GM12878 (cell line): Measurements from ENCODE around the gene CYS1. TPM values are rescaled to one million over a fixed set of nuclear protein-coding genes. Genes with fewer than 3 reads are reported as not detected.

Experiments used
- ATAC-seq: fragments of 200-7000 bp; cut with Tn5 transposase; 3 replicates; pipeline ENCODE4 v1.9.1; 2020; ENCODE audit warnings: mild to moderate bottlenecking, moderate library complexity
- BruUV-seq: library from RNA; stranded (reverse); fragments of 400-500 nt; replicated peaks from 2 replicates; lab custom pipeline; 2021; lab: Mats Ljungman, UMichigan
- CTCF ChIA-PET: fragments of 300-600 bp; sonication (Branson Sonifier 250); formaldehyde crosslinking; extraction: SDS; loops from one replicate; lab custom pipeline; 2021; ENCODE audit warnings: inconsistent platforms; lab: Yijun Ruan, JAX
- POLR2A ChIA-PET: fragments of 350-600 bp; formaldehyde crosslinking; extraction: SDS; loops from one replicate; lab custom pipeline; 2021; ENCODE audit warnings: inconsistent platforms; lab: Charles Lee
- RAD21 ChIA-PET: fragments of 300-600 bp; sonication (Branson Sonifier 250); formaldehyde crosslinking; loops from one replicate; lab custom pipeline; 2023; ENCODE audit warnings: antibody characterized with exemption; ENCODE audit not compliant: unreplicated experiment; lab: Charles Lee
- SMC1A ChIA-PET: fragments of 300-600 bp; sonication (Branson Sonifier 250); formaldehyde crosslinking; loops from one replicate; lab custom pipeline; 2023; ENCODE audit not compliant: unreplicated experiment, uncharacterized antibody; lab: Charles Lee
- DNase-seq: peaks from one replicate; pipeline ENCODE4 v3.0.0-alpha.2; 2011; ENCODE audit warnings: low read depth, low spot score
- FAIRE-seq: peaks from 3 replicates; lab custom pipeline; 2011; peaks lifted over from hg19 to GRCh38; lab: Jason Lieb, UNC
- H2AFZ ChIP-seq: 2 replicates; pipeline ENCODE4 v1.6.0; 2011; ENCODE audit warnings: low read depth, low read length, control low read depth; ENCODE audit not compliant: control insufficient read depth
- H3K27ac ChIP-seq: 2 replicates; pipeline ENCODE4 v1.5.1; 2011; ENCODE audit warnings: control low read depth; ENCODE audit not compliant: control insufficient read depth, insufficient read depth
- H3K27me3 ChIP-seq, 2 experiments: replicated peaks in 1 of 2; 2 replicates each; pipeline versions ENCODE4 v1.6.0 to v1.6.1; 2011; ENCODE audit warnings: low read length in 1 of 2; ENCODE audit not compliant: control insufficient read depth in 2 of 2, insufficient read depth in 2 of 2
- H3K36me3 ChIP-seq, 2 experiments: 2 replicates each; pipeline ENCODE4 v1.5.1; 2011; ENCODE audit warnings: low read length in 1 of 2; ENCODE audit not compliant: control insufficient read depth in 2 of 2, insufficient read depth in 2 of 2
- H3K4me1 ChIP-seq: 2 replicates; pipeline ENCODE4 v1.6.1; 2011; ENCODE audit warnings: mild to moderate bottlenecking, low read length, moderate library complexity, mixed read lengths; ENCODE audit not compliant: control insufficient read depth, insufficient read depth
- H3K4me2 ChIP-seq: 2 replicates; pipeline ENCODE4 v1.6.0; 2011; ENCODE audit warnings: control low read depth; ENCODE audit not compliant: control insufficient read depth, insufficient read depth
- H3K4me3 ChIP-seq: fragments of 200-600 bp; sonication (generic); 2 replicates; pipeline ENCODE4 v1.5.1; 2016
- H3K79me2 ChIP-seq: 2 replicates; pipeline ENCODE4 v1.6.0; 2011; ENCODE audit warnings: low read length; ENCODE audit not compliant: control insufficient read depth, insufficient read depth
- H3K9ac ChIP-seq: 2 replicates; pipeline ENCODE4 v1.8.0; 2011; ENCODE audit warnings: low read length, control low read depth, mixed read lengths; ENCODE audit not compliant: control insufficient read depth, insufficient read depth
- H3K9me3 ChIP-seq: replicated peaks from 3 replicates; pipeline ENCODE4 v1.5.1; 2011; ENCODE audit warnings: mild to moderate bottlenecking, low read length; ENCODE audit not compliant: control insufficient read depth, insufficient read depth
- H4K20me1 ChIP-seq: 2 replicates; pipeline ENCODE4 v1.6.0; 2011; ENCODE audit not compliant: control insufficient read depth, insufficient read depth
- BACH1 ChIP-seq: fragments of 450-650 bp; IDR thresholded peaks from 2 replicates; pipeline ENCODE4 v1.6.1; 2017; ENCODE audit warnings: mild to moderate bottlenecking, borderline replicate concordance
- CBX3 ChIP-seq: fragments of 200-600 bp; sonication (generic); IDR thresholded peaks from 2 replicates; pipeline ENCODE4 v1.6.1; 2016; ENCODE audit warnings: low read depth, borderline replicate concordance
- CREM ChIP-seq: IDR thresholded peaks from 2 replicates; pipeline ENCODE4 v1.6.1; 2014; ENCODE audit warnings: antibody characterized with exemption, low read depth
- DPF2 ChIP-seq: fragments of 450-650 bp; IDR thresholded peaks from 2 replicates; pipeline ENCODE4 v1.6.1; 2017; ENCODE audit warnings: mild to moderate bottlenecking
- E4F1 ChIP-seq: fragments of 450-650 bp; IDR thresholded peaks from 2 replicates; pipeline ENCODE4 v1.6.1; 2018; ENCODE audit warnings: borderline replicate concordance, mild to moderate bottlenecking; ENCODE audit not compliant: partially characterized antibody
- EZH2 ChIP-seq: IDR thresholded peaks from 2 replicates; pipeline ENCODE4 v1.6.1; 2012; ENCODE audit warnings: low read depth, mild to moderate bottlenecking, control low read depth, inconsistent platforms, low read length, borderline replicate concordance; ENCODE audit not compliant: control insufficient read depth
- IRF3 ChIP-seq: fragments of 450-650 bp; IDR thresholded peaks from 2 replicates; pipeline ENCODE4 v1.6.1; 2014; ENCODE audit warnings: mild to moderate bottlenecking
- IRF4 ChIP-seq: IDR thresholded peaks from 2 replicates; pipeline ENCODE4 v1.6.1; 2011; ENCODE audit warnings: low read depth, low read length
- LARP7 ChIP-seq: fragments of 450-650 bp; IDR thresholded peaks from 2 replicates; pipeline ENCODE4 v1.6.1; 2017; ENCODE audit warnings: mild to moderate bottlenecking
- MTA2 ChIP-seq: fragments of 450-650 bp; IDR thresholded peaks from 2 replicates; pipeline ENCODE4 v1.6.1; 2016; ENCODE audit warnings: low read depth, mild to moderate bottlenecking, moderate library complexity
- NBN ChIP-seq: fragments of 450-650 bp; IDR thresholded peaks from 2 replicates; pipeline ENCODE4 v1.6.1; 2016
- PKNOX1 ChIP-seq: fragments of 450-650 bp; IDR thresholded peaks from 2 replicates; pipeline ENCODE4 v1.6.1; 2016; ENCODE audit warnings: mild to moderate bottlenecking
- POU2F2 ChIP-seq: IDR thresholded peaks from 3 replicates; pipeline ENCODE4 v1.6.1; 2011; ENCODE audit warnings: low read depth, mild to moderate bottlenecking, low read length, borderline replicate concordance
- REST ChIP-seq: IDR thresholded peaks from 2 replicates; pipeline ENCODE4 v1.6.1; 2012; ENCODE audit warnings: mild to moderate bottlenecking, low read depth, low read length
- RFX5 ChIP-seq: IDR thresholded peaks from 2 replicates; pipeline ENCODE4 v1.6.1; 2011; ENCODE audit warnings: low read depth, low read length, improper control_type of control experiment
- ZBED1 ChIP-seq: IDR thresholded peaks from 2 replicates; pipeline ENCODE4 v1.6.1; 2016; ENCODE audit warnings: borderline replicate concordance
- ZNF622 ChIP-seq: fragments of 450-650 bp; IDR thresholded peaks from 2 replicates; pipeline ENCODE4 v1.6.1; 2017; ENCODE audit warnings: mild to moderate bottlenecking, inconsistent platforms
- WGBS: methylation state at CpG from one replicate; pipeline ENCODE4 v1.1.6; 2016; ENCODE audit warnings: low lambda C conversion rate; ENCODE audit not compliant: insufficient replicate concordance, insufficient coverage; ENCODE audit errors: missing lambda C conversion rate; 5-methylcytosine and 5-hydroxymethylcytosine counted together
- in situ Hi-C: fragments of 300-500 bp; cut with MboI; formaldehyde crosslinking; loops from 9 replicates; pipeline ENCODE4 v1.14.3; 2018; ENCODE audit warnings: mixed read lengths
- intact Hi-C: fragments of 100-400 bp; cut with micrococcal nuclease; formaldehyde crosslinking; loops from one replicate; pipeline ENCODE4 v1.14.2; 2022; ENCODE audit not compliant: unreplicated experiment
- polyA plus RNA-seq, 11 experiments: library from polyadenylated mRNA; depleted of rRNA in 4 of 11; unstranded in 6 of 11; stranded (reverse) in 5 of 11; fragments of >200 nt; fragmentation: Nextera tagmentation in 4 of 11; fragmentation: Illumina TruSeq in 1 of 11; extraction: Ambion mirVana in 4 of 11; extraction: Trizol in 1 of 11; gene quantifications; 1 replicate in 1 of 11; 2 replicates in 10 of 11; pipeline versions ENCODE4 v1.2.1 to v1.2.3, GENCODE V29; 2011 to 2016; ENCODE audit warnings: inconsistent platforms in 2 of 11, missing spikeins in 2 of 11, low read depth in 1 of 11
- total RNA-seq, 4 experiments: library from RNA; depleted of rRNA in 3 of 4; stranded (reverse); fragments of >200 nt in 3 of 4; fragmentation: Illumina TruSeq in 1 of 4; extraction: Trizol in 1 of 4; gene quantifications; 2 replicates each; pipeline versions ENCODE4 v1.2.1 to v1.2.3, GENCODE V29; 2013 to 2021

CYS1 gene
- total and polyA plus RNA-seq, 10 of the 15 experiments (the other 5 are each of a cell fraction or from before 2014, with no cell fraction given) = 0.35 to 6.4 (median 2.5) TPM

GRCh38 chr2:10067881-10068280, 12.3 kb downstream of the CYS1 start (continued):
- TF ChIP-seq MTA2 = no peak
- no peak for TF ChIP-seq DPF2
- TF ChIP-seq E4F1 = no peak
- TF ChIP-seq CREM = no peak

- ATAC-seq (no peak), FAIRE-seq (no peak), DNase-seq (no peak)
- no TSS peak for BruUV-seq
- H3K9me3 ChIP-seq = peaks cover 2% of the 10 kb centered on the region; the same call in 2 of the 3 replicates
- no peak overlapping the region for H3K27ac ChIP-seq
- no peak overlapping the region for H3K4me3 ChIP-seq
- no peak overlapping the region for H3K9ac ChIP-seq
- intact Hi-C loops = no loop called here
- no peaks in the 10 kb centered on the region for H3K4me1 ChIP-seq
- in situ Hi-C loops = no loop called here
- no peaks in the 10 kb centered on the region for H3K27me3 ChIP-seq
- ChIA-PET RAD21 (interaction anchor here (0.6 to 1.7 kb wide), 4 partner anchors 19 to 381 kb away, joined by 3 to 4 read pairs (median 3); partner anchors contain the start of gene ODC1), POLR2A (interaction anchor here (0.7 kb wide), 1 partner anchor 9 kb away, joined by 5 read pairs; no protein-coding TSS in a partner anchor), CTCF (interaction anchor here (1.1 to 22.8 kb wide), 6 partner anchors 11 to 342 kb away, joined by 3 to 983 read pairs (median 4); no protein-coding TSS in a partner anchor), SMC1A (interaction anchor here (0.7 to 13.9 kb wide), 4 partner anchors 11 to 83 kb away, joined by 3 to 236 read pairs (median 4); no protein-coding TSS in a partner anchor)
- H3K4me2 ChIP-seq = no peak overlapping the region
- H3K36me3 ChIP-seq = no peaks in the 10 kb centered on the region
- no peak overlapping the region for H2AFZ ChIP-seq
- H4K20me1 ChIP-seq = no peaks in the 10 kb centered on the region
- WGBS = 75% methylated on average over 2 of the region's 2 CpGs
- H3K79me2 ChIP-seq = no peaks in the 10 kb centered on the region
- TF ChIP-seq IRF3 = no peak
- TF ChIP-seq IRF4 = no peak
- TF ChIP-seq NBN = no peak
- no peak for TF ChIP-seq EZH2
- no peak for TF ChIP-seq RFX5
- TF ChIP-seq REST = no peak
- TF ChIP-seq ZNF622 = no peak
- no peak for TF ChIP-seq ZBED1
- TF ChIP-seq PKNOX1 = no peak
- TF ChIP-seq BACH1 = no peak
- TF ChIP-seq POU2F2 = no peak
- TF ChIP-seq LARP7 = no peak
- TF ChIP-seq CBX3 = no peak
Observed at GRCh38 chr2:10067330-10067729, 12.9 kb downstream of the CYS1 start.
